HG03439 (cell line): Measurements from ENCODE around the gene ARHGAP19.

Experiments used
- ATAC-seq: cut with Tn5 transposase; IDR thresholded peaks from one replicate; pipeline ENCODE4 v1.9.1; 2021; ENCODE audit warnings: mild to moderate bottlenecking, moderate library complexity; ENCODE audit not compliant: unreplicated experiment

Gene ARHGAP19

GRCh38 chr10:97230146-97230545 is 62.3 kb downstream of the ARHGAP19 start:
- no peak for ATAC-seq

- no peak for ATAC-seq
Measured at GRCh38 chr10:97229322-97230015, 63.0 kb downstream of the ARHGAP19 start.

DNA sequence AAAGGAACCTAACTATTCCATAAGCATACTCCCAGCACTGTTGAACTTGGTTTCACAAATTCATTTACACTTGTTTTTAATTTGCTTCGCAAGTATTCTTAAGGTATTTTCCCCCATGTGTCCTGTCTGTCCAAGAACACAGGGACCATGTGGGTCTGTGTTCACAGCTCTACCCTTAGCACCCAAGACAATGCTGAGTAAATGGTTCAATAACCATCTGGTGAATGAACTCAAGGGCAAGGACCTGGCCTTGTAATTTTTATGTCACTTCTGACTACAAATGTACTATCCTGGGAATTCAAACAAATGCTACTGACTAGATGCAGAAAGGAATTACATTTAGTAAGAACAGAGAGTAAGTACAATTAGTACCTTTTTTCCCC is 63.7 kb downstream of the ARHGAP19 start:
- ATAC-seq = no peak

GRCh38 chr10:97228130-97228774 is 64.2 kb downstream of the ARHGAP19 start:
- no peak for ATAC-seq

DNA sequence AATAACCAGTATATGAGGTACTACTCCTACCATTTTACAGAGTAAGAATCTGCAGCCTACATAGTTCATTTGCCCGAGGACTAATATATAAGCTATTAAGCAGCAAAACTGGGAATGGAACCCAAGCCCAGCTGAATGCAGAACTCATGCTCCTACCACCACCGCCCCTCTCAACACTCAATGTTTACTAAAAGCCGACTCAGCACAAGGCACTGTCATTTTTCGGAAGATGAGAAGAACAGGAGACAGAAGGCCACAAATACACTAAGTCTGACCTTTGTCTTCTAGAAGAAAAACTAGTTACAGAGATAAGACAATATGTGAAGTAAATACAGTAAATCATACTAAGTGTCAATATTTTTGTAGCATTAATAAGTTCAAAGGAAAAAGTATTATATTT is 66.0 kb downstream of the ARHGAP19 start:
- ATAC-seq = no peak

DNA sequence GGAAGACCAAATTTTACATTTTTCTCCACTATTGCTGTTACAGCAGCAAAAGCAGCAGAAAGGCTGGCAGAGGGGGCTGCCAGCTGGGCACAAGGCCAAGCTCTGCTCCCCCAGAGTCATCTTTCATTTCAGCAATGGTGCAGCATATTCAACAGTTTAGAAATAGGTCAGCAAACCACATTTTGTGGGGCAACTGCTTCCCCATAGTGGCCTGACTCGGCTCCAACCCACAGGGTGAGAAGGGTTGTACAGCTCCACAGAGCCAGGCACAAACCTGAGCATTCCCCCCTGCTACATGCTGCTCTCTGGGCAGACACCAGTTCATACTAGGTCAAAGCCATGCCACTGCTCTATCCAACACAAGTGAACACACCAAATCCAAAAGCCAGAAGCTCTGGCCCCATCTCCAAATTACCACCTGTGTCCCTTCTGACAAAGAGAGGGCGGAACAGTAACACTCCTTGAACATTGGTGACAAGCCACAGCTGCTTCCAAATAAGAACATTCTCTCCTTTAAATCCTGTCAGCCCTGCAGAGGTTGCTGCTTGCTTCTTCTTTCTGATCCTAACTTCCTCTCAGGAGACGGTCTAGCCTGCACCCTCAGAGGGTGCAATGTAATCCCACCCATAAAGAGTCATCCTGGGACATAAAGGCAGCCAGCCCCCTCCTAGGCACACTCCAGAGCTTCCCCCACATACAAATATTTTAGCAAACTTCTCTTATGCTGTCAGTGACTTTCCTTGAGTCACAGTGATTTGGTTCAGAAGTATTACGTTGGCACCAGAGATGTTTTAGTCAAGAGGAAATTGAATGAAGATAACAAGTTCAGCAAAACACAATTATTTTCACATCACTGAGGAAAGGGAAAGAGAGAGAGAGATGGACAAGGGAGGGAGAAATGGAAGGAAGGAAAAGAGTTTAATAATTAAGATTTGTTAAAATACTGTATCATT is 67.7 kb downstream of the ARHGAP19 start:
- no peak for ATAC-seq

- ATAC-seq = no peak
Measured at GRCh38 chr10:97222326-97222961, 70.0 kb downstream of the ARHGAP19 start.

DNA sequence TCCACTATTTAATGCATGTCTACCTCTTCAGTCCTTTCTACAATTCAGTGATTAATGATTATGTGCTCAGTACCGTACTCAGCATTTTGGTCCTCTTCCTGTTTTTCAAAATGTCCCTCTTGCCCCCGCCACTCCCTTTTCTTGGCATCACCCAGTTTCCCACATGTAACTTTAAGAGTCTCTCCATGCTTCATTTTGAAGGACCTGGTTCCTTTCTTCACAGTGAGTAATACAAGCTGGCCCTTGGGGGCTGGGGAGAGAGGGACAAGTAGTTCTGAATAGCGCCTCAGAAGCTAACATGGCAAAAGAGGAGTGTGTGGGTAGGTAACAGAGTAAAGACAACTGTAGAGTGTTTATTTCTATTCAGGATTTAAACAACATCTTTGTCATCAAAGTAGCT is 72.1 kb downstream of the ARHGAP19 start:
- no peak for ATAC-seq

- ATAC-seq = no peak
Measured at GRCh38 chr10:97217299-97217698, 75.1 kb downstream of the ARHGAP19 start.

DNA sequence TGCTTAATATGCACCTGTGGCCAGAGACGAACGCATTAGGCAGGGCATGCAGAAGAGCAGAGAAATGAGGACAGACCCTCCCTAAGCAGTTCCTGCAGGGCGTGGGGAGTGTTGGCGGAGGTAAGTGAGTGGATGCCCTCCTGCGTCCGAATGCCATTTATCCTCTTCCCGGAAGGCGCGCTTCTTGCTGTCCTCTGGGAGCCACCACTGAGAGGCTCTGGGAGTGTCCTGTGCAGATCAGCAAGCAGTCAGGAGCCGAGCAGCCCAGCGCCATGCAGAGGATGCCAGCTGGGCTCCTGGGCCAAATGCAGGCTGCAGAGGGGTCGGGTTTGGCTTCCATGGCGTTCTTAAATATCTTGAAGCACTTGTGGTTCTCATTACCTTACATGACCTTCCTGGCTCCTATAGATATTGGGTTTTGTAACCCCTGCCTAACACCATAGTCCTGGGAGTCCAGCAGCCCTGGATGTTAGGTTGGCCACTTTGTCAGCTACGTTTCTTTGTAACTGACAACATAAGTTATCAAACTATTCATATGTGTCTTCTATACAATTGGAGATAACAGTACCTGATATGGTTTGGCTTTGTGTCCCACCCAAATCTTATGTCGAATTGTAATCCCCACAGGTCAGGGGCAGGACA is 76.7 kb downstream of the ARHGAP19 start:
- no peak for ATAC-seq

GRCh38 chr10:97213431-97213830 is 79.0 kb downstream of the ARHGAP19 start:
- no peak for ATAC-seq

GRCh38 chr10:97211229-97211628 is 81.2 kb downstream of the ARHGAP19 start:
- no peak for ATAC-seq

- no peak for ATAC-seq
Measured at GRCh38 chr10:97210543-97210960, 81.9 kb downstream of the ARHGAP19 start.

DNA sequence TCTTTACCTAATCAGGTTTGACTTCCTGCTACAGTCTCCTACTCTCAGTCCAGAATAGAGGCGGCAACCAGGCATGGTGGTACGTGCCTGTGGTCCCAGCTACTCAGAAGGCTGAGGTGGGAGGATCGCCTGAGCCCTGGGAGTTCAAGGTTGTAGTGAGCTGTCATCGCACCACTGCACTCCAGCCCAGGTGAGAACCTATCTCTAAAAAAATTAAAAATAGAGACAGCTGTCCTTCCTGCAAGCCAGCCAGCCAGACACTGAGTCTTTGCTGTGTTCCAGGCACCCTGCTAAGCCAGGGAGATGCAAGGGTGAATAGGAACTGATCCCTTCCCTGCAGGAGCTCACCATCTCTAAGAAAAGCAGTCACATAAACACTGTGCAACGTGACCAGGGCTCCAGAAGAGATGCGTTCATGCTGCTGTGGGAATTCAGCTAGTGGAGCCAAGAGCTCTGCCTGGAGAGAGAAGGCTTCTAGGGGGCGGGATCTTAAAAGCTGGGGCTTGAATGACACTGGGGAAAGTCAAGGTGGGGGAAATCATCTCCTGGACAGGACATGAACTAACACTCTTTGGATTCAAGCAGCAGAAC is 84.6 kb downstream of the ARHGAP19 start:
- no peak for ATAC-seq

DNA sequence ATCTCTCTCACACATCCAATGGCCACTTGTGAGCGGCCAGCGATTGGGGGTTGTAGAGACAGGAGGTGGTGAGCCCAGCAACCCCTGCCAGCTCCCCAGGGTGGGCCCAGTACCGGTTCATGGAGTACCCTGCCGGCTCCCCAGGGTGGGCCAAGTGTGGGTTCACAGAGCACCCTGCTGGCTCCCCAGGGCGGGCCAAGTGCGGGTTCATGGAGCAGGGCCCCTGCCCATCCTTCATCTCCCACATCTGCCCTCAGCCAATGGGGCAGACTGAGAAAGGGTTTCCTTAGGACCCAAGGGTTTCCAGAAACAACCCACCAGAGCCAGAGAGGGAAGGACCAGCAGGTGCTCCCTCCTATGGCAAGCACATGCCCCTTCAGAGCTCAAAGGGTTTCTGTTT is 85.3 kb downstream of the ARHGAP19 start:
- no peak for ATAC-seq

DNA sequence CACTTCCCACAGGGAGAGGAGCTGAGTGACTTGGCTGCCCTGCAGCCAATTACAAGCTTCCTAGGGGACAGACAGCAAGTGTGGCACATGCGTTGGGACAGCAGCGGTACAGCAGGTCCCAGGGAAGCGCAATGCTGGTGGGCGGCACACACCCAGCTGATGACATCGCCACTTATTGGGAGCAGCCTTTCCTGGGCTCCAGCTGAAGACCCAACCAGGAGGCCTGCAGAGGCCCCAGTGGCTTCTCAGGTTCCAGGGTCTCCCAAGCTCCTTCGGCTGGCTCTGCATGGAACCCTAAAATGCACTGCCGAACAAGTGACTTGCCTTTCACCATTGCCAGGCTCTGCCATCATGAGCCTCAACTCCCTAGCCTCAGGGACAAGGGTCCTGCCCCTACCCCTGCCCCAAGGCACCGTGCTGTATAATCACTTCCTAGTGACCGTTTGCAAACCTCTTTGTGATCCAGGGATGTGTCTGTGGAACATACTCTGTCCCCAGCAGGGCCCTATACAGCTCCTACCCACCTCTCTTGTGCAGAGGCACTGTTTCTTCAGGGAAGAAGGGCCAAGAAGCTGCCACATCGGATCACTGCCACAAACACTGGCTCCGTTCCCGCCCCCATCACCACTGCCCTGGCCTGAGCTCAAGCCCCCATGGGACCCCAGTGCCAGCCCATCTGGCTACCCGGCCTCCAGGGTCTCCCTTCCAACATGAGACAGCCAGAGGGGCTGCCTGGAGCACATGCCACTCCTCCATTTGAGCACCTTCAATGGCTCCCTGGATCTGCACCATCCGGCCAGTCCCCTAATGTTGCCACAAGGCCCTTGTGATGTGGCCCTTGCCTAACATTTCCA is 87.4 kb downstream of the ARHGAP19 start:
- ATAC-seq = no peak

DNA sequence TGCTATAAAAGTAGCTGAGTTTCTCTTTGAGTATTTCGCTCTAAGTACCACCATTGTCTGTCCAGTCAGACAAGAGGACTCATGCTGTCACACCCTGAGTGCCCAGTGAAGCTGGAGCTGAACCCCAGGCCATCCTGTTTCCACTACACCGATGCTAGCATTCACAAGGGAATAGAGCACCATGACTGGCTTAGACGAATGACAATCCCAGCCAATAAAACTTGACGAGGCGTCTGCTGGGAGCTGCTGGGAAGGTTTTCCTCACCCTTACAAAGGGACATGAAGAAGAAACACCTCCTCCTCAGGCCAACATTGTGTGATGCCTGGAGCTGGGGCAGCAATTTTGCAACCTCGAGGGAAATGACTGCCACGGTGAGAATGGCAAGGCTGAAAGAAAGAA is 89.2 kb downstream of the ARHGAP19 start:
- ATAC-seq = no peak

- no peak for ATAC-seq
Measured at GRCh38 chr10:97200616-97201015, 91.8 kb downstream of the ARHGAP19 start.

DNA sequence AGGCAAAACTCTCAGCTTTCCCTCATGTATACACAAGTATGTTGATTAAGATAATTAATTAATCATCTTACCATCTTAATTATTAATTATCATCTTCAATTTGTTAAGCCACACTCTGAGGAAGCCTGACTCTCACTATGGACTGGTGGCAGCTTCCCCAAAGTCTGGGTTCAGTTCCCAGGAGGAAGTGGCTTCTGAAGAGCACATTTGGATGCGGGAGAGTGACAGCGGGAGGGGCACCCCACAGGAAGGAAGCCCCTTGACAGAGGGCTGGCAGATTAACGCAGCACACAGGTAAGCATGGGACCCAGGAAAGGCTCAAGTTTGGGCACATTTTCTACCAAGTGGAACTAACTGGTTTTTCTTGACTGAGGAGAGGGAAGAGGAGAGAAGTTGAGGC is 93.3 kb downstream of the ARHGAP19 start:
- ATAC-seq = no peak
